Measurements from ENCODE around the gene CCL24.
"Not testable (repeated sequence)": the region's sequence is repeated elsewhere in the genome, so short reads cannot be mapped to it uniquely, and the experiment has no call there.

The CCL24 gene

GRCh38 chr7:75836798-75837197 lies 23.2 kb upstream of the CCL24 start:
- TF ChIP-seq POLR2A (IDR thresholded peaks at IDR 0.05; ENCODE audit: low read length) (no peak), GATA1 (IDR thresholded peaks at IDR 0.05; ENCODE audit: low read depth, low read length) (no peak)
- no peak for DNase-seq

- no peak for DNase-seq
- TF ChIP-seq POLR2A (IDR thresholded peaks at IDR 0.05; ENCODE audit: low read length) (no peak), GATA1 (IDR thresholded peaks at IDR 0.05; ENCODE audit: low read depth, low read length) (no peak)
Observed at GRCh38 chr7:75835688-75836285, 22.2 kb upstream of the CCL24 start.

GRCh38 chr7:75833662-75834061 lies 20.1 kb upstream of the CCL24 start:
- not testable (repeated sequence) for DNase-seq

GRCh38 chr7:75830978-75831377 lies 17.4 kb upstream of the CCL24 start:
- no peak for DNase-seq
- TF ChIP-seq POLR2A (IDR thresholded peaks at IDR 0.05; ENCODE audit: low read length) (no peak), GATA1 (IDR thresholded peaks at IDR 0.05; ENCODE audit: low read depth, low read length) (no peak)

GRCh38 chr7:75829656-75830055 lies 16.1 kb upstream of the CCL24 start:
- DNase-seq, result not testable (repeated sequence)

GRCh38 chr7:75823198-75823910 lies 9.7 kb upstream of the CCL24 start:
- no peak for DNase-seq
- TF ChIP-seq POLR2A (IDR thresholded peaks at IDR 0.05; ENCODE audit: low read length) (no peak), GATA1 (IDR thresholded peaks at IDR 0.05; ENCODE audit: low read depth, low read length) (no peak)

GRCh38 chr7:75820688-75821087 lies 7.1 kb upstream of the CCL24 start:
- no peak for TF ChIP-seq GATA1 (IDR thresholded peaks at IDR 0.05; ENCODE audit: low read depth, low read length)
- no peak for TF ChIP-seq POLR2A (IDR thresholded peaks at IDR 0.05; ENCODE audit: low read length)
- DNase-seq, result no peak

- TF ChIP-seq POLR2A (IDR thresholded peaks at IDR 0.05; ENCODE audit: low read length) (no peak), GATA1 (IDR thresholded peaks at IDR 0.05; ENCODE audit: low read depth, low read length) (no peak)
- DNase-seq, result no peak
Observed at GRCh38 chr7:75819711-75820110, 6.1 kb upstream of the CCL24 start.

GRCh38 chr7:75818472-75818871 lies 4.9 kb upstream of the CCL24 start:
- no peak for DNase-seq
- no peak for TF ChIP-seq POLR2A (IDR thresholded peaks at IDR 0.05; ENCODE audit: low read length)

- DNase-seq, result no peak
- no peak for TF ChIP-seq GATA1 (IDR thresholded peaks at IDR 0.05; ENCODE audit: low read depth, low read length)
- no peak for TF ChIP-seq POLR2A (IDR thresholded peaks at IDR 0.05; ENCODE audit: low read length)
Observed at GRCh38 chr7:75817116-75817515, 3.5 kb upstream of the CCL24 start.

GRCh38 chr7:75815418-75816064 lies 1.9 kb upstream of the CCL24 start:
- DNase-seq, result no peak
- TF ChIP-seq GATA1 (IDR thresholded peaks at IDR 0.05; ENCODE audit: low read depth, low read length), result no peak
- no peak for TF ChIP-seq POLR2A (IDR thresholded peaks at IDR 0.05; ENCODE audit: low read length)

- TF ChIP-seq POLR2A (IDR thresholded peaks at IDR 0.05; ENCODE audit: low read length) (no peak), GATA1 (IDR thresholded peaks at IDR 0.05; ENCODE audit: low read depth, low read length) (no peak)
- DNase-seq, result no peak
Observed at GRCh38 chr7:75814407-75814947, 871 bp upstream of the CCL24 start.

GRCh38 chr7:75813084-75813483 lies 522 bp downstream of the CCL24 start:
- TF ChIP-seq GATA1 (IDR thresholded peaks at IDR 0.05; ENCODE audit: low read depth, low read length) (no peak), POLR2A (IDR thresholded peaks at IDR 0.05; ENCODE audit: low read length) (no peak)
- DNase-seq, result no peak

GRCh38 chr7:75811894-75812678 lies 1.5 kb downstream of the CCL24 start:
- DNase-seq, result no peak
- TF ChIP-seq GATA1 (IDR thresholded peaks at IDR 0.05; ENCODE audit: low read depth, low read length), result no peak
- TF ChIP-seq POLR2A (IDR thresholded peaks at IDR 0.05; ENCODE audit: low read length), result no peak

Data from erythroblast (primary cell).